Caco-2 (cell line): Measurements from ENCODE around the gene KRTAP19-6. TPM values are rescaled to one million over a fixed set of nuclear protein-coding genes. Genes with fewer than 3 reads are reported as not detected.

Experiments used
- BruUV-seq: library from RNA; stranded (reverse); fragments of 400-500 nt; replicated peaks from 2 replicates; lab custom pipeline; 2021; lab: Mats Ljungman, UMichigan
- CTCF ChIA-PET: fragments of 300-600 bp; sonication (Branson Sonifier 250); formaldehyde crosslinking; loops from one replicate; lab custom pipeline; 2022; ENCODE audit warnings: antibody characterized with exemption; lab: Charles Lee
- POLR2A ChIA-PET: fragments of 300-600 bp; sonication (Branson Sonifier 250); formaldehyde crosslinking; loops from one replicate; lab custom pipeline; 2022; ENCODE audit warnings: antibody characterized with exemption; lab: Charles Lee
- DNase-seq, 2 experiments: peaks; one replicate each; pipeline versions ENCODE4 v3.0.0 to v3.0.0-alpha.2; 2020 to 2022
- H3K27me3 ChIP-seq: replicated peaks from 2 replicates; pipeline ENCODE4 v1.6.0; 2011; ENCODE audit warnings: low read length; ENCODE audit not compliant: control insufficient read depth, insufficient read depth
- H3K36me3 ChIP-seq: 2 replicates; pipeline ENCODE4 v1.5.1; 2011; ENCODE audit warnings: low read length; ENCODE audit not compliant: control insufficient read depth, insufficient read depth
- H3K4me1 ChIP-seq: fragments of 250-450 bp; sonication (Bioruptor Pico); 2 replicates; pipeline ENCODE4 v1.5.1; 2020; ENCODE audit warnings: mild to moderate bottlenecking
- H3K4me3 ChIP-seq: 2 replicates; pipeline ENCODE4 v1.5.1; 2011; ENCODE audit warnings: low read depth, mild to moderate bottlenecking, control low read depth, low read length
- H3K9me3 ChIP-seq: fragments of 250-450 bp; sonication (Bioruptor Pico); 2 replicates; pipeline ENCODE4 v1.5.1; 2020; ENCODE audit warnings: mild to moderate bottlenecking, moderate library complexity
- H3K27ac Mint-ChIP-seq: one replicate; pipeline ENCODE4 v1.8.0; 2022; ENCODE audit warnings: mixed read lengths; ENCODE audit not compliant: unreplicated experiment
- H3K27me3 Mint-ChIP-seq: one replicate; pipeline ENCODE4 v1.8.0; 2022; ENCODE audit warnings: mixed read lengths; ENCODE audit not compliant: insufficient read depth, unreplicated experiment
- H3K36me3 Mint-ChIP-seq: one replicate; pipeline ENCODE4 v1.8.0; 2022; ENCODE audit warnings: mild to moderate bottlenecking, mixed read lengths; ENCODE audit not compliant: insufficient read depth, unreplicated experiment
- H3K4me1 Mint-ChIP-seq: one replicate; pipeline ENCODE4 v1.8.0; 2022; ENCODE audit warnings: low read depth, mixed read lengths; ENCODE audit not compliant: unreplicated experiment
- H3K4me3 Mint-ChIP-seq: one replicate; pipeline ENCODE4 v1.8.0; 2022; ENCODE audit warnings: mild to moderate bottlenecking, moderate library complexity, mixed read lengths; ENCODE audit not compliant: unreplicated experiment
- H3K9me3 Mint-ChIP-seq: one replicate; pipeline ENCODE4 v1.8.0; 2022; ENCODE audit warnings: mixed read lengths; ENCODE audit not compliant: unreplicated experiment
- CTCF ChIP-seq, 2 experiments: fragments of 200-600 bp in 1 of 2; IDR thresholded peaks; 1 replicate in 1 of 2; 2 replicates in 1 of 2; pipeline versions ENCODE4 v1.5.1 to v1.8.0; 2011 to 2022; ENCODE audit warnings: antibody characterized with exemption in 1 of 2, control low read depth in 1 of 2, inconsistent platforms in 1 of 2, low read depth in 1 of 2, low read length in 1 of 2, mild to moderate bottlenecking in 1 of 2, moderate library complexity in 1 of 2; ENCODE audit not compliant: insufficient read depth in 1 of 2, severe bottlenecking in 1 of 2, unreplicated experiment in 1 of 2
- intact Hi-C: fragments of 100-400 bp; cut with micrococcal nuclease; formaldehyde crosslinking; loops from one replicate; pipeline ENCODE4 v1.10.0; 2022; ENCODE audit not compliant: unreplicated experiment
- total RNA-seq: library from RNA; stranded (reverse); gene quantifications from 2 replicates; pipeline ENCODE4 v1.2.3, GENCODE V29; 2022

Gene KRTAP19-6
- total RNA-seq, 1 experiment from 2014 or later = not detected

- Histone ChIP-seq H3K36me3 (no peaks in the 10 kb centered on the region), H3K4me1 (no peaks in the 10 kb centered on the region), H3K9me3 (no peaks in the 10 kb centered on the region), H3K4me3 (no peak overlapping the region), H3K27me3 (no peaks in the 10 kb centered on the region)
- intact Hi-C loops = no loop called here
- Mint-ChIP-seq H3K4me1 (no peaks in the 10 kb centered on the region), H3K4me3 (no peak overlapping the region), H3K36me3 (no peaks in the 10 kb centered on the region), H3K27ac (no peak overlapping the region), H3K27me3 (no peaks in the 10 kb centered on the region), H3K9me3 (no peaks in the 10 kb centered on the region)
- DNase-seq = no peak
- no TSS peak for BruUV-seq
- no peak for TF ChIP-seq CTCF (IDR thresholded peaks at IDR 0.05; ENCODE audit: insufficient read depth in 1 of 2, low read depth in 1 of 2, low read length in 1 of 2, severe bottlenecking in 1 of 2, unreplicated experiment in 1 of 2)
- ChIA-PET POLR2A (no interaction called here), CTCF (no interaction called here)
Observed at GRCh38 chr21:30567617-30568016, 26.0 kb upstream of the KRTAP19-6 start.

- H3K9me3 Mint-ChIP-seq = peaks cover 9% of the 10 kb centered on the region
- H3K36me3 Mint-ChIP-seq = no peaks in the 10 kb centered on the region
- ChIA-PET POLR2A (no interaction called here), CTCF (no interaction called here)
- no peak overlapping the region for H3K4me3 ChIP-seq
- no peaks in the 10 kb centered on the region for H3K27me3 Mint-ChIP-seq
- no peak for TF ChIP-seq CTCF (IDR thresholded peaks at IDR 0.05; ENCODE audit: insufficient read depth in 1 of 2, low read depth in 1 of 2, low read length in 1 of 2, severe bottlenecking in 1 of 2, unreplicated experiment in 1 of 2)
- no peaks in the 10 kb centered on the region for H3K4me1 Mint-ChIP-seq
- H3K4me1 ChIP-seq = no peaks in the 10 kb centered on the region
- H3K4me3 Mint-ChIP-seq = no peak overlapping the region
- no peak for DNase-seq
- H3K27me3 ChIP-seq = no peaks in the 10 kb centered on the region
- no peaks in the 10 kb centered on the region for H3K36me3 ChIP-seq
- H3K9me3 ChIP-seq = no peaks in the 10 kb centered on the region
- intact Hi-C loops = no loop called here
- no peak overlapping the region for H3K27ac Mint-ChIP-seq
- BruUV-seq = no TSS peak
Observed at GRCh38 chr21:30563630-30564029, 22.0 kb upstream of the KRTAP19-6 start.

GRCh38 chr21:30563072-30563471, 21.4 kb upstream of the KRTAP19-6 start:
- DNase-seq = no peak
- ChIA-PET POLR2A (no interaction called here), CTCF (no interaction called here)
- H3K36me3 Mint-ChIP-seq = no peaks in the 10 kb centered on the region
- H3K4me3 Mint-ChIP-seq = no peak overlapping the region
- intact Hi-C loops = no loop called here
- no peak overlapping the region for H3K27ac Mint-ChIP-seq
- no peaks in the 10 kb centered on the region for H3K4me1 Mint-ChIP-seq
- H3K4me3 ChIP-seq = no peak overlapping the region
- H3K36me3 ChIP-seq = no peaks in the 10 kb centered on the region
- no peaks in the 10 kb centered on the region for H3K27me3 ChIP-seq
- H3K9me3 ChIP-seq = no peaks in the 10 kb centered on the region
- no peaks in the 10 kb centered on the region for H3K27me3 Mint-ChIP-seq
- H3K9me3 Mint-ChIP-seq = peaks cover 9% of the 10 kb centered on the region
- no peak for TF ChIP-seq CTCF (IDR thresholded peaks at IDR 0.05; ENCODE audit: insufficient read depth in 1 of 2, low read depth in 1 of 2, low read length in 1 of 2, severe bottlenecking in 1 of 2, unreplicated experiment in 1 of 2)
- no peaks in the 10 kb centered on the region for H3K4me1 ChIP-seq
- BruUV-seq = no TSS peak
